Activated T-helper 1 cell treated with anti-CD3 and anti-CD28 coated beads, Interleukin-12 subunit alpha, Interleukin-12 subunit beta, Interleukin-2, Interleukin-4 antibody, amounts not matched to agents 30 ng/mL and 10 ng/mL and 1 ng/mL, durations not matched to agents 14 hours and 24 hours and 36 hours (primary cell): ENCODE measurements around the gene WDR1. TPM values are rescaled to one million over a fixed set of nuclear protein-coding genes. Genes with fewer than 3 reads are reported as not detected.

ENCODE experiments used
- DNase-seq: peaks from one replicate; pipeline ENCODE4 v3.0.0; 2021; ENCODE audit warnings: low spot score
- H3K27ac Mint-ChIP-seq: one replicate; pipeline ENCODE4 v1.8.0; 2021; ENCODE audit warnings: mild to moderate bottlenecking, mixed read lengths
- H3K27me3 Mint-ChIP-seq: one replicate; pipeline ENCODE4 v1.8.0; 2022; ENCODE audit warnings: mild to moderate bottlenecking, moderate library complexity, mixed read lengths; ENCODE audit not compliant: insufficient read depth
- H3K36me3 Mint-ChIP-seq: one replicate; pipeline ENCODE4 v1.8.0; 2021; ENCODE audit warnings: low read depth, mixed read lengths
- H3K4me1 Mint-ChIP-seq: one replicate; pipeline ENCODE4 v1.8.0; 2021; ENCODE audit warnings: low read depth, mixed read lengths
- H3K4me3 Mint-ChIP-seq: one replicate; pipeline ENCODE4 v1.8.0; 2021; ENCODE audit warnings: mild to moderate bottlenecking, moderate library complexity, mixed read lengths
- H3K9me3 Mint-ChIP-seq: one replicate; pipeline ENCODE4 v1.8.0; 2021; ENCODE audit warnings: mixed read lengths
- intact Hi-C: fragments of 100-400 bp; cut with micrococcal nuclease; formaldehyde crosslinking; loops from one replicate; pipeline ENCODE4 v1.15.1; 2024
- total RNA-seq: library from RNA; stranded (reverse); gene quantifications from 2 replicates; pipeline ENCODE4 v1.2.3, GENCODE V29; 2022

WDR1 gene
- total RNA-seq, 1 donor from 2014 or later: 453 TPM

- no peak for DNase-seq
- H3K9me3 Mint-ChIP-seq: no peaks in the 10 kb centered on the region
- peak overlapping the region; percentile 33 for H3K4me3 Mint-ChIP-seq
- peaks cover 75% of the 10 kb centered on the region for H3K36me3 Mint-ChIP-seq
- peak overlapping the region; percentile 99 for H3K27ac Mint-ChIP-seq
- no peaks in the 10 kb centered on the region for H3K27me3 Mint-ChIP-seq
- intact Hi-C loops: loop anchor here (2.0 to 5.0 kb wide), 2 partner anchors 286 to 362 kb away; no protein-coding TSS in a partner anchor
- H3K4me1 Mint-ChIP-seq: peaks cover 99% of the 10 kb centered on the region
Observed at GRCh38 chr4:10098780-10099160, 17.8 kb downstream of the WDR1 start.

GRCh38 chr4:10097906-10098779 lies 18.5 kb downstream of the WDR1 start:
- intact Hi-C loops: loop anchor here (2.0 to 5.0 kb wide), 3 partner anchors 79 to 363 kb away; no protein-coding TSS in a partner anchor
- peak overlapping the region; percentile 33 for H3K4me3 Mint-ChIP-seq
- H3K36me3 Mint-ChIP-seq: peaks cover 79% of the 10 kb centered on the region
- no peaks in the 10 kb centered on the region for H3K9me3 Mint-ChIP-seq
- H3K4me1 Mint-ChIP-seq: peaks cover 100% of the 10 kb centered on the region
- no peak for DNase-seq
- H3K27ac Mint-ChIP-seq: peak overlapping the region; percentile 99
- H3K27me3 Mint-ChIP-seq: no peaks in the 10 kb centered on the region

- H3K4me1 Mint-ChIP-seq: peaks cover 97% of the 10 kb centered on the region
- H3K27ac Mint-ChIP-seq: peak overlapping the region; percentile 99
- no peaks in the 10 kb centered on the region for H3K27me3 Mint-ChIP-seq
- no peak for DNase-seq
- H3K9me3 Mint-ChIP-seq: no peaks in the 10 kb centered on the region
- intact Hi-C loops: loop anchor here (1.0 to 5.0 kb wide), 5 partner anchors 9 to 633 kb away; no protein-coding TSS in a partner anchor
- peaks cover 80% of the 10 kb centered on the region for H3K36me3 Mint-ChIP-seq
- peak overlapping the region; percentile 62 for H3K4me3 Mint-ChIP-seq
Observed at GRCh38 chr4:10096978-10097335, 19.6 kb downstream of the WDR1 start.

- intact Hi-C loops: loop anchor here (1.0 to 5.0 kb wide), 5 partner anchors 10 to 634 kb away; no protein-coding TSS in a partner anchor
- peak overlapping the region; percentile 62 for H3K4me3 Mint-ChIP-seq
Observed at GRCh38 chr4:10096201-10096977, 20.2 kb downstream of the WDR1 start.

GRCh38 chr4:10095296-10095991 lies 21.2 kb downstream of the WDR1 start:
- no peak for DNase-seq
- no peaks in the 10 kb centered on the region for H3K9me3 Mint-ChIP-seq
- intact Hi-C loops: loop anchor here (5.0 kb wide), 1 partner anchor 283 kb away; no protein-coding TSS in a partner anchor
- H3K27me3 Mint-ChIP-seq: no peaks in the 10 kb centered on the region
- H3K4me3 Mint-ChIP-seq: peak overlapping the region; percentile 62
- H3K36me3 Mint-ChIP-seq: peaks cover 76% of the 10 kb centered on the region
- H3K27ac Mint-ChIP-seq: peak overlapping the region; percentile 99
- peaks cover 90% of the 10 kb centered on the region for H3K4me1 Mint-ChIP-seq

More at GRCh38 chr4:10096201-10096977, 20.2 kb downstream of the WDR1 start:
- Mint-ChIP-seq H3K9me3 (no peaks in the 10 kb centered on the region), H3K27ac (peak overlapping the region; percentile 99), H3K36me3 (peaks cover 80% of the 10 kb centered on the region), H3K27me3 (no peaks in the 10 kb centered on the region), H3K4me1 (peaks cover 94% of the 10 kb centered on the region)
- DNase-seq: peak; percentile 72

- Mint-ChIP-seq H3K4me3 (peak overlapping the region; percentile 28), H3K4me1 (peaks cover 84% of the 10 kb centered on the region), H3K36me3 (peaks cover 77% of the 10 kb centered on the region), H3K27ac (peak overlapping the region; percentile 99), H3K9me3 (no peaks in the 10 kb centered on the region), H3K27me3 (no peaks in the 10 kb centered on the region)
- no peak for DNase-seq
- intact Hi-C loops: loop anchor here (5.0 kb wide), 1 partner anchor 283 kb away; no protein-coding TSS in a partner anchor
Observed at GRCh38 chr4:10094841-10095240, 21.8 kb downstream of the WDR1 start.

GRCh38 chr4:10093801-10094552 lies 22.6 kb downstream of the WDR1 start:
- Mint-ChIP-seq H3K27me3 (no peaks in the 10 kb centered on the region), H3K9me3 (no peaks in the 10 kb centered on the region), H3K4me3 (peak overlapping the region; percentile 68), H3K27ac (peak overlapping the region; percentile 99), H3K4me1 (peaks cover 76% of the 10 kb centered on the region), H3K36me3 (peaks cover 77% of the 10 kb centered on the region)
- no peak for DNase-seq
- intact Hi-C loops: no loop called here

GRCh38 chr4:10093271-10093621 lies 23.4 kb downstream of the WDR1 start:
- peaks cover 68% of the 10 kb centered on the region for H3K4me1 Mint-ChIP-seq

GRCh38 chr4:10092481-10093270 lies 23.9 kb downstream of the WDR1 start:
- H3K36me3 Mint-ChIP-seq: peaks cover 73% of the 10 kb centered on the region
- peak overlapping the region; percentile 68 for H3K4me3 Mint-ChIP-seq
- intact Hi-C loops: no loop called here
- no peaks in the 10 kb centered on the region for H3K27me3 Mint-ChIP-seq
- DNase-seq: no peak
- peaks cover 63% of the 10 kb centered on the region for H3K4me1 Mint-ChIP-seq
- H3K9me3 Mint-ChIP-seq: no peaks in the 10 kb centered on the region
- H3K27ac Mint-ChIP-seq: peak overlapping the region; percentile 99

More at GRCh38 chr4:10093271-10093621, 23.4 kb downstream of the WDR1 start:
- no peaks in the 10 kb centered on the region for H3K27me3 Mint-ChIP-seq
- no peaks in the 10 kb centered on the region for H3K9me3 Mint-ChIP-seq
- intact Hi-C loops: no loop called here
- no peak for DNase-seq
- H3K27ac Mint-ChIP-seq: peak overlapping the region; percentile 99
- peak overlapping the region; percentile 68 for H3K4me3 Mint-ChIP-seq
- peaks cover 71% of the 10 kb centered on the region for H3K36me3 Mint-ChIP-seq

GRCh38 chr4:10091531-10092181 lies 24.9 kb downstream of the WDR1 start:
- Mint-ChIP-seq H3K27me3 (no peaks in the 10 kb centered on the region), H3K9me3 (no peaks in the 10 kb centered on the region), H3K4me1 (peaks cover 53% of the 10 kb centered on the region), H3K36me3 (peaks cover 70% of the 10 kb centered on the region), H3K27ac (peak overlapping the region; percentile 78), H3K4me3 (peak overlapping the region; percentile 53)
- no peak for DNase-seq
- intact Hi-C loops: no loop called here
